Skeletal muscle cell (primary cell): ENCODE measurements around the gene TAC4.
"Not testable (repeated sequence)": the region's sequence is repeated elsewhere in the genome, so short reads cannot be mapped to it uniquely, and the experiment has no call there.

Source experiments
- DNase-seq: peaks from one replicate; pipeline ENCODE4 v3.0.0-alpha.2; 2010; ENCODE audit warnings: low read depth
- H3K4me3 ChIP-seq: 2 replicates; pipeline ENCODE4 v1.5.1; 2011; ENCODE audit warnings: low read depth, mild to moderate bottlenecking, control low read depth, low read length, moderate library complexity

The TAC4 gene

GRCh38 chr17:49848739-49849138 lies 870 bp upstream of the TAC4 start:
- no peak overlapping the region for H3K4me3 ChIP-seq
- DNase-seq, result no peak

- no peak overlapping the region for H3K4me3 ChIP-seq
- DNase-seq, result no peak
Measured at GRCh38 chr17:49846938-49847712, 744 bp downstream of the TAC4 start.

- H3K4me3 ChIP-seq, result no peak overlapping the region
- no peak for DNase-seq
Measured at GRCh38 chr17:49845321-49845720, 2.5 kb downstream of the TAC4 start.

GRCh38 chr17:49843774-49844350 lies 4.0 kb downstream of the TAC4 start:
- no peak overlapping the region for H3K4me3 ChIP-seq
- no peak for DNase-seq

- DNase-seq, result no peak
- no peak overlapping the region for H3K4me3 ChIP-seq
Measured at GRCh38 chr17:49842846-49843245, 5.0 kb downstream of the TAC4 start.

- H3K4me3 ChIP-seq, result no peak overlapping the region
- no peak for DNase-seq
Measured at GRCh38 chr17:49842371-49842770, 5.5 kb downstream of the TAC4 start.

- no peak for DNase-seq
- H3K4me3 ChIP-seq, result no peak overlapping the region
Measured at GRCh38 chr17:49841548-49841947, 6.3 kb downstream of the TAC4 start.

- no peak for DNase-seq
Measured at GRCh38 chr17:49839455-49839854, 8.4 kb downstream of the TAC4 start.

GRCh38 chr17:49836111-49837030 lies 11.5 kb downstream of the TAC4 start:
- DNase-seq, result no peak
- H3K4me3 ChIP-seq, result no peak overlapping the region

More at GRCh38 chr17:49839455-49839854, 8.4 kb downstream of the TAC4 start:
- no peak overlapping the region for H3K4me3 ChIP-seq

- no peak for DNase-seq
- no peak overlapping the region for H3K4me3 ChIP-seq
Measured at GRCh38 chr17:49835472-49835871, 12.4 kb downstream of the TAC4 start.

GRCh38 chr17:49834118-49834743 lies 13.6 kb downstream of the TAC4 start:
- H3K4me3 ChIP-seq, result no peak overlapping the region
- DNase-seq, result no peak

- H3K4me3 ChIP-seq, result no peak overlapping the region
- no peak for DNase-seq
Measured at GRCh38 chr17:49832840-49833599, 14.8 kb downstream of the TAC4 start.

GRCh38 chr17:49830605-49831004 lies 17.3 kb downstream of the TAC4 start:
- no peak for DNase-seq
- no peak overlapping the region for H3K4me3 ChIP-seq

GRCh38 chr17:49829026-49829425 lies 18.8 kb downstream of the TAC4 start:
- no peak for DNase-seq
- no peak overlapping the region for H3K4me3 ChIP-seq

GRCh38 chr17:49828325-49828724 lies 19.5 kb downstream of the TAC4 start:
- H3K4me3 ChIP-seq, DNase-seq: not testable (repeated sequence)

GRCh38 chr17:49825645-49826044 lies 22.2 kb downstream of the TAC4 start:
- no peak for DNase-seq
- no peak overlapping the region for H3K4me3 ChIP-seq

GRCh38 chr17:49823614-49824013 lies 24.3 kb downstream of the TAC4 start:
- no peak for DNase-seq
- H3K4me3 ChIP-seq, result no peak overlapping the region

- peak; percentile 20 for DNase-seq
Measured at GRCh38 chr17:49822829-49823228, 25.0 kb downstream of the TAC4 start.

GRCh38 chr17:49821916-49822315 lies 26.0 kb downstream of the TAC4 start:
- no peak for DNase-seq
- no peak overlapping the region for H3K4me3 ChIP-seq

More at GRCh38 chr17:49822829-49823228, 25.0 kb downstream of the TAC4 start:
- no peak overlapping the region for H3K4me3 ChIP-seq
